PC-3 (cell line): ENCODE data around the gene NEDD4L. TPM values are rescaled to one million over a fixed set of nuclear protein-coding genes. Genes with fewer than 3 reads are reported as not detected.

Experiments used
- ATAC-seq: fragments of 200-7000 bp; cut with Tn5 transposase; 2 replicates; pipeline ENCODE4 v1.9.1; 2020; ENCODE audit warnings: mild to moderate bottlenecking, moderate library complexity
- BruUV-seq: library from RNA; stranded (reverse); fragments of 400-500 nt; replicated peaks from 2 replicates; lab custom pipeline; 2021; lab: Mats Ljungman, UMichigan
- CTCF ChIA-PET: fragments of 300-600 bp; sonication (Branson Sonifier 250); formaldehyde crosslinking; loops from one replicate; lab custom pipeline; 2022; ENCODE audit warnings: antibody characterized with exemption; lab: Charles Lee
- POLR2A ChIA-PET: fragments of 300-600 bp; sonication (Branson Sonifier 250); formaldehyde crosslinking; loops from one replicate; lab custom pipeline; 2022; ENCODE audit warnings: antibody characterized with exemption; ENCODE audit not compliant: unreplicated experiment; lab: Charles Lee
- DNase-seq: peaks from one replicate; pipeline ENCODE4 v3.0.0-alpha.2; 2015
- H2AFZ ChIP-seq: fragments of 300-600 bp; sonication (generic); 2 replicates; pipeline ENCODE4 v1.6.0; 2016; ENCODE audit warnings: antibody characterized with exemption, low read length
- H3F3A ChIP-seq: fragments of 300-600 bp; sonication (generic); one replicate; pipeline ENCODE4 v1.6.0; 2017; ENCODE audit warnings: antibody characterized with exemption, low read length, control low read depth, mild to moderate bottlenecking; ENCODE audit not compliant: unreplicated experiment
- H3K27ac ChIP-seq: fragments of 300-600 bp; sonication (generic); 2 replicates; pipeline ENCODE4 v1.5.1; 2016; ENCODE audit warnings: mild to moderate bottlenecking, low read length
- H3K27me3 ChIP-seq: fragments of 300-600 bp; sonication (generic); 2 replicates; pipeline ENCODE4 v1.6.1; 2016; ENCODE audit warnings: low read length, mixed read lengths
- H3K36me3 ChIP-seq: fragments of 300-600 bp; sonication (generic); 2 replicates; pipeline ENCODE4 v1.6.1; 2016; ENCODE audit warnings: low read depth, mixed run types, low read length, mixed read lengths
- H3K4me1 ChIP-seq: fragments of 300-600 bp; sonication (generic); 2 replicates; pipeline ENCODE4 v1.5.1; 2016; ENCODE audit warnings: low read length; ENCODE audit not compliant: insufficient read depth
- H3K4me2 ChIP-seq: fragments of 300-600 bp; sonication (generic); 2 replicates; pipeline ENCODE4 v1.6.0; 2016; ENCODE audit warnings: low read length
- H3K4me3 ChIP-seq: fragments of 300-600 bp; sonication (generic); 2 replicates; pipeline ENCODE4 v1.5.1; 2016; ENCODE audit warnings: mild to moderate bottlenecking, low read length, mixed read lengths
- H3K79me2 ChIP-seq: fragments of 300-600 bp; sonication (generic); 2 replicates; pipeline ENCODE4 v1.6.1; 2017; ENCODE audit warnings: low read length, mixed read lengths
- H3K9ac ChIP-seq: fragments of 300-600 bp; sonication (generic); 2 replicates; pipeline ENCODE4 v1.6.0; 2016; ENCODE audit warnings: mild to moderate bottlenecking, low read length
- H3K9me2 ChIP-seq: fragments of 300-600 bp; sonication (generic); replicated peaks from 2 replicates; pipeline ENCODE4 v1.6.1; 2016; ENCODE audit warnings: mixed run types, low read length, mixed read lengths
- H3K9me3 ChIP-seq: fragments of 300-600 bp; sonication (generic); 2 replicates; pipeline ENCODE4 v1.6.1; 2016; ENCODE audit warnings: low read length, mixed read lengths
- H4K20me1 ChIP-seq: fragments of 300-600 bp; sonication (generic); 2 replicates; pipeline ENCODE4 v1.6.1; 2016; ENCODE audit warnings: low read length, mixed read lengths
- CTCF ChIP-seq: fragments of 300-600 bp; sonication (generic); conservative IDR thresholded peaks from 2 replicates; pipeline ENCODE4 v1.5.1; 2017; ENCODE audit warnings: antibody characterized with exemption, low read depth, mild to moderate bottlenecking, low read length
- EZH2 ChIP-seq: fragments of 300-600 bp; sonication (generic); IDR thresholded peaks from one replicate; pipeline ENCODE4 v1.6.1; 2017; ENCODE audit warnings: antibody characterized with exemption, mild to moderate bottlenecking, low read length; ENCODE audit not compliant: unreplicated experiment
- EZH2phosphoT487 ChIP-seq: fragments of 300-600 bp; sonication (generic); IDR thresholded peaks from 2 replicates; pipeline ENCODE4 v1.6.1; 2018; ENCODE audit warnings: mild to moderate bottlenecking, antibody characterized with exemption, low read length, borderline replicate concordance
- intact Hi-C: fragments of 100-400 bp; cut with micrococcal nuclease; formaldehyde crosslinking; loops from 2 replicates; pipeline ENCODE4 v1.9.0; 2023
- total RNA-seq: library from RNA; depleted of rRNA; stranded (reverse); fragments of >200 nt; gene quantifications from 2 replicates; pipeline ENCODE4 v1.2.3, GENCODE V29; 2014

NEDD4L gene
- total RNA-seq, 1 experiment from 2014 or later = 105 TPM

- Histone ChIP-seq H2AFZ (no peak overlapping the region), H3K4me1 (peaks cover 21% of the 10 kb centered on the region), H3K4me2 (no peak overlapping the region), H3K9ac (no peak overlapping the region), H3K27me3 (no peaks in the 10 kb centered on the region), H3K9me2 (no peaks in the 10 kb centered on the region), H3K79me2 (peaks cover 65% of the 10 kb centered on the region), H4K20me1 (no peaks in the 10 kb centered on the region), H3K27ac (no peak overlapping the region), H3K9me3 (no peaks in the 10 kb centered on the region), H3K4me3 (no peak overlapping the region), H3F3A (no peaks in the 10 kb centered on the region), H3K36me3 (no peaks in the 10 kb centered on the region)
- ChIA-PET CTCF (no interaction called here), POLR2A (no interaction called here)
- TF ChIP-seq EZH2 (no peak), CTCF (no peak), EZH2phosphoT487 (no peak)
- no peak for ATAC-seq
- BruUV-seq = no TSS peak
- intact Hi-C loops = loop anchor here (1.0 to 5.0 kb wide), 2 partner anchors 41 to 83 kb away; no protein-coding TSS in a partner anchor
- DNase-seq = no peak
Measured at GRCh38 chr18:58139459-58140386, 95.7 kb downstream of the NEDD4L start.

GRCh38 chr18:58140387-58141325 is 96.6 kb downstream of the NEDD4L start:
- DNase-seq = no peak
- CTCF ChIA-PET = no interaction called here
- H3K36me3 ChIP-seq = no peaks in the 10 kb centered on the region
- intact Hi-C loops = loop anchor here (1.0 kb wide), 1 partner anchor 40 kb away; no protein-coding TSS in a partner anchor
- H2AFZ ChIP-seq = no peak overlapping the region
- no peaks in the 10 kb centered on the region for H3K9me2 ChIP-seq
- peaks cover 64% of the 10 kb centered on the region for H3K79me2 ChIP-seq
- TF ChIP-seq EZH2phosphoT487 (no peak), CTCF (peak; percentile 35; the same call in 1 of the 2 replicates), EZH2 (no peak)
- H3K27ac ChIP-seq = no peak overlapping the region
- no peak overlapping the region for H3K9ac ChIP-seq
- no peaks in the 10 kb centered on the region for H3K27me3 ChIP-seq
- no peaks in the 10 kb centered on the region for H4K20me1 ChIP-seq
- no TSS peak for BruUV-seq
- no peaks in the 10 kb centered on the region for H3K9me3 ChIP-seq
- peaks cover 13% of the 10 kb centered on the region for H3K4me1 ChIP-seq
- no peak overlapping the region for H3K4me3 ChIP-seq
- H3F3A ChIP-seq = no peaks in the 10 kb centered on the region
- peak; percentile 49 for ATAC-seq
- POLR2A ChIA-PET = no interaction called here
- H3K4me2 ChIP-seq = no peak overlapping the region
